Fibroblast of skin of left biceps (primary cell): ENCODE results near the gene PALLD.

Experiments used
- DNase-seq, 2 experiments: peaks; one replicate each; pipeline ENCODE4 v3.0.0-alpha.2; 2013; ENCODE audit warnings: low read depth in 2 of 2

The PALLD gene

GRCh38 chr4:168732714-168733113 lies 235.9 kb downstream of the PALLD start:
- no peak for DNase-seq

GRCh38 chr4:168734703-168735678 lies 238.1 kb downstream of the PALLD start:
- DNase-seq: no peak

GRCh38 chr4:168735735-168736134 lies 238.9 kb downstream of the PALLD start:
- no peak for DNase-seq

DNA sequence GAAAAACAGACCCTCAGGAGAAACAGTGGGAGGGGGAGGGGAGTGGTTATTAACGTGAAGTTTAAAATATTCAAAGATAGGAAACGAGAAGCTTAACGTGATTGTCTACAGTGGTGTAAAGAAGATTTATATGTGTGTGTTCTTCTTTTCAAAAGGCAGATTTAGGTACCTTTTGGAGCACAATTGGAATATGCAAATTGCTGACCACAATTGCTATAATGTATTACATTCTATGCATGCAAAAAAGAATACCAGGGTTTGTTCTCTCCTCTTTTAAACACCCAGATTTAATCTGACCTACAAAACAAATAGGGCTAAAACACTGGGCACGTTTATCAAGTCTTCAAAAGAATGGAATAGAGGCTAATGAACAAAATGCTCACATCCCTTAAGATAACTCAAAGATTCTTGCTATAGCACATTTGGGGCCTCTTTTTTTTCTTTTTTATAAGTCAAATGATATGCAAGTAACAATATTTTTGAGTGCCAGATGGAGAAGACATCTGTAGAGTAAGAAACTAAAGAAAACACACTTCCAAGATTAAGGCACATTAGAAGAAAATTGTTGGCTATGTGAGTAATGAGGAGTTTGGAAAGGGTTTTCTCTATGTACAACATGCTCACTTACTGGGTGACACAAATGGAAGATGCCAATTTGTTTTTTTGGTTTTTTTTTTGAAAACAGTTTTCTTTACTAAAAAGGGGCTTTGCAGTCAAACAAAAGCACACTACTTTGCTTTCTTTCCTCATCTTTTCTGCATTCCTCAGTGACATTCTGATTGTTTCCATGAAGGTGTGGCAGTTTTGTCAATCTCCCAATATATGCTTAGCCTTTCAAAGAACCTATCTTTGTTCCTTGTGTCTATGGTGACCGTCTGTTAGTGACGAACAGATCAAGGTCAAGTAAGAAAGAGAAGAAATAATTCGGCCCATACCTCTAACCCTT lies 240.3 kb downstream of the PALLD start:
- DNase-seq: no peak

DNA sequence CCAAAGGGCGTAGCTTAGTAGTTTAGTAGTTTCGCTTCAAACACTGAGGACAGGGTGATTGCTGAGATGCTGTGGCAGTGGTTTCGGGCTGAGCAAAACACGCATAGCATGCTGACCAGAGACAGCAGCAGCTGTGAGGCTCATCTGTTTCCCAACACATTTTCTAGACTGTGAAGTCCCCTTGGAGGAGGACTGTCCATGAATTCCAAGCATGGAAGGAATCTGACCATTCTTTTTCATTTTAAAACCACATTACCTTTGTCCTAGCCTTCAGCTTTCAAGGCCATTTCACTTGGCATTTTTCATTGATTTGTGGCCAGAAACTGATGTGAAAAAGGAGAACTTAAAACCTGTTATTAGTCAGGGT lies 240.9 kb downstream of the PALLD start:
- peak; percentile 74 for DNase-seq

DNA sequence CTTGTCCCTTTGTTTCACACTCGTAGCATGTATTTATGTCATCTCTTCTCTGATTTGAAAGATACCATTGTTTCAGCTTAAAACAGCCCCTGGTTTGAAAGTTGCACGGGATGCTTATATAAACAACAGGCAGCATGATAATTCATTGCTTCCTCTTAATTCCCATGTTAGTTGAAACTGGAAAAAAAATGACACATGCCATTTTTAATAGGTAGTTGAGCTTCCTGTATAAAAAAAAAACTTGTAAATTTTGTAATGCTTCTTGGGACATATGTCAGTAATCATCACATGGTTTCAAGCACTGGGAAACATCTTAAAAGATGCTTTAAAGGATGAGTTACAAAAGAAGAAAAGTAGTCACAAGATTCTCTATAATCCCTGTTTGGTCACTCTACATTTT lies 243.0 kb downstream of the PALLD start:
- DNase-seq: no peak

GRCh38 chr4:168740691-168741090 lies 243.8 kb downstream of the PALLD start:
- DNase-seq: no peak

- DNase-seq: no peak
These were observed 244.7 kb downstream of the PALLD start for GRCh38 chr4:168741281-168742173.

DNA sequence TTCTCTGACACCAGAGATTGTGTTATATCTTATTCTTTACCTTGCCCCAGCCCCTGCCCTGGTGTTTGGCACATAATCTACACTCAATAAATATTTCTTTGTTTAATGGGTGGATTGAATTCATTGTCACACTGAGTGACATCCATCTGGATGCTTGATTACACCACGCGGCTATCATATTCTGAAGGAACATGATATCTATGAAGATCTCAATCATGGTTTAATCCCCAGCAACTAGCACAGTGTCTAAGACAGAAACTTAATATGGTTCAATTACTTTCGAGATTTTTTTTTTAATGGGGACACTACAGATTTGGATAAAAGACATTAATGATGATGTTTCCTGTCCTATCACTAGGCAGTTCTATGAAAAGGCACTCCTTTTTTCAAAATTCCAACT lies 246.3 kb downstream of the PALLD start:
- DNase-seq: no peak

DNA sequence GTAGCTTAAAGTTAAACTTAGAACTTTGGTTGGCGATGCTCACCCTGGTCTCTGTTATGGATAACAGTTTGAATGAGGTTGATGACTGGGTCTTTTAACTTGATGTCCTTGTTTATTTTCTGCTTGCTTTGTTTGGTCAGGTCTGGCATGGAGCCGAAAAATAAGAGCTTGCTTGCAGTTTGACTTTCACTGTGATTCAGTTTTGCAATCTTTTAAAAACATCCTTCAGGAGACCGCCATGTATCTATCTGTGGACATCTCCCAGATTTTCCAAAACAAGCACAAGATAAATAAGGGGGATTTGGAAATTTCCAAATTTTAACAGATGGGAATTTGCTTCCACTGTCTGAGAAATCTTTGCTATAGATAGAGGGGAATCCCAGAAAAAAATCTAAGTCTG lies 246.7 kb downstream of the PALLD start:
- DNase-seq: no peak

DNA sequence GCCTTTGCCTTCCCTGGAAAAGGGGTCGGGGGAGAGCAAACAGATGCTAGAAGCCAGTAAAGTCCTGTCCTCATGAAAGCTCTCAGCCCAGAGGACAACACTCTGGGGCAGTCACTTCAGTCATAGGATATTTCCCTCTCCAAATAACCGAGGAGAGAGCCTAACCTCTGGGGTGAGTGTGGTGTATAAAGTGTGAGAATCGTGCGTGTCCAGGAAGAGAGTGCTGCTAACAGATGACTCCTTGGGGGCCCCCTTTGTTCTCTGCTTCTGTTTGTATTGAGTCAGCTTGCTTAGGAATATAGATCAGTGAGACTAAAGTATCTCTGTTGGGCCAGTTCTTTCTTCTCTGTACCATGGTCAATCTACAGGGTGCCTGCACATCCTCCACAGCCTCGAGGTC lies 247.2 kb downstream of the PALLD start:
- DNase-seq: no peak

- no peak for DNase-seq
These were observed 252.0 kb downstream of the PALLD start for GRCh38 chr4:168748807-168749206.

DNA sequence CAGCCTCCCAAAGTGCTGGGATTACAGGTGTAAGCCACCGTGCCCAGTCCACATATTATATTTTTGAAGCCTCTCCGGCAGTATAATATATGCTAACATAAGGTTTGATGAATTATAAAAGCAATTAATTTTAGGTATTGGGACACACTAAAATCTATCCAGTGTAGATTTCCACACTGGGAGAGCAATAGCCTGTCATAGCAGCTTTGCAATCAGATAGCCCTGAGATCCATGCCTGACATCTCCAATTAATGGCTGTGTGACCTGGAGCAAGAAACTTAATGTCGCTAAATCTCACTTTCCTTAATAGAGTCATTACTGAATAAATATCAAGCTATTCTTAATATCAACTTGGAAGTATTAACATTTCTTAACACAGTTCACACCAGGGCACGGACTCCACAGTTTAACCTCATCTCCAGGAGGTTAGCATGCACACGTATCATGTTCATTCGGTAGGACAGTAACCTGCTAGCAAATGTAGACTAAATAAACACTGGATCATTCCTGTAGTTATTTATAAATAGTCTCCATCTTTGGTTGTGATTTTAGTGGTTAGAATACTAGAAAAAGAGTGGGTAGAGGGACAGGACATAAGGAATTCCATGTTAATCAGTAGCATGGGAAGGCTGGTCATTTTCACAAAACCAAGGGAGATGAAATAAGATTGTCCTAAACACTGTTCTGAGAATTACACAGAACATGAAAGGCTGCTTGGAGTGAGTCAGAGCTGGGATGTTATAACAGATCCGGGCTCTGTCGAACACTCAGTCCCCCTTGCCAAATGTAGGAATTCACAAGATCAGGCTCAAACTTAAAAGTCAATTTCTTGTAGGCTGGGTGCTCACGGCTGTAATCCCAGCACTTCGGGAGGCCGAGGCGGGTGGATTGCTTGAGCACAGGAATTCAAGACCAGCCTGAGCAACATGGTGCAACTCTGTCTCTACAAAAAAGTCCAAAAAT lies 254.7 kb downstream of the PALLD start:
- no peak for DNase-seq

GRCh38 chr4:168755598-168756477 lies 259.0 kb downstream of the PALLD start:
- DNase-seq: no peak

GRCh38 chr4:168757500-168757899 lies 260.6 kb downstream of the PALLD start:
- DNase-seq: no peak

GRCh38 chr4:168758351-168758876 lies 261.6 kb downstream of the PALLD start:
- DNase-seq: peak; percentile 93 to 96

GRCh38 chr4:168759321-168759720 lies 262.5 kb downstream of the PALLD start:
- DNase-seq: no peak

GRCh38 chr4:168759959-168760527 lies 263.2 kb downstream of the PALLD start:
- DNase-seq: no peak

GRCh38 chr4:168761066-168761465 lies 264.2 kb downstream of the PALLD start:
- no peak for DNase-seq
